ENCODE data around the gene LUM.
"Not testable (repeated sequence)": the region's sequence is repeated elsewhere in the genome, so short reads cannot be mapped to it uniquely, and the experiment has no call there.

LUM gene

GRCh38 chr12:91093341-91093740 lies 18.0 kb downstream of the LUM start:
- Histone ChIP-seq H3K36me3 (no peaks in the 10 kb centered on the region), H3K4me3 (ENCODE audit: low read depth, low read length) (no peak overlapping the region), H3K9me3 (no peaks in the 10 kb centered on the region), H3K4me1 (no peaks in the 10 kb centered on the region), H3K27me3 (no peaks in the 10 kb centered on the region)
- no peak for DNase-seq
- TF ChIP-seq, protein P1, sequence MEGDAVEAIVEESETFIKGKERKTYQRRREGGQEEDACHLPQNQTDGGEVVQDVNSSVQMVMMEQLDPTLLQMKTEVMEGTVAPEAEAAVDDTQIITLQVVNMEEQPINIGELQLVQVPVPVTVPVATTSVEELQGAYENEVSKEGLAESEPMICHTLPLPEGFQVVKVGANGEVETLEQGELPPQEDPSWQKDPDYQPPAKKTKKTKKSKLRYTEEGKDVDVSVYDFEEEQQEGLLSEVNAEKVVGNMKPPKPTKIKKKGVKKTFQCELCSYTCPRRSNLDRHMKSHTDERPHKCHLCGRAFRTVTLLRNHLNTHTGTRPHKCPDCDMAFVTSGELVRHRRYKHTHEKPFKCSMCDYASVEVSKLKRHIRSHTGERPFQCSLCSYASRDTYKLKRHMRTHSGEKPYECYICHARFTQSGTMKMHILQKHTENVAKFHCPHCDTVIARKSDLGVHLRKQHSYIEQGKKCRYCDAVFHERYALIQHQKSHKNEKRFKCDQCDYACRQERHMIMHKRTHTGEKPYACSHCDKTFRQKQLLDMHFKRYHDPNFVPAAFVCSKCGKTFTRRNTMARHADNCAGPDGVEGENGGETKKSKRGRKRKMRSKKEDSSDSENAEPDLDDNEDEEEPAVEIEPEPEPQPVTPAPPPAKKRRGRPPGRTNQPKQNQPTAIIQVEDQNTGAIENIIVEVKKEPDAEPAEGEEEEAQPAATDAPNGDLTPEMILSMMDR (IDR thresholded peaks at IDR 0.05; ENCODE audit: low read depth, low read length), result no peak

DNA sequence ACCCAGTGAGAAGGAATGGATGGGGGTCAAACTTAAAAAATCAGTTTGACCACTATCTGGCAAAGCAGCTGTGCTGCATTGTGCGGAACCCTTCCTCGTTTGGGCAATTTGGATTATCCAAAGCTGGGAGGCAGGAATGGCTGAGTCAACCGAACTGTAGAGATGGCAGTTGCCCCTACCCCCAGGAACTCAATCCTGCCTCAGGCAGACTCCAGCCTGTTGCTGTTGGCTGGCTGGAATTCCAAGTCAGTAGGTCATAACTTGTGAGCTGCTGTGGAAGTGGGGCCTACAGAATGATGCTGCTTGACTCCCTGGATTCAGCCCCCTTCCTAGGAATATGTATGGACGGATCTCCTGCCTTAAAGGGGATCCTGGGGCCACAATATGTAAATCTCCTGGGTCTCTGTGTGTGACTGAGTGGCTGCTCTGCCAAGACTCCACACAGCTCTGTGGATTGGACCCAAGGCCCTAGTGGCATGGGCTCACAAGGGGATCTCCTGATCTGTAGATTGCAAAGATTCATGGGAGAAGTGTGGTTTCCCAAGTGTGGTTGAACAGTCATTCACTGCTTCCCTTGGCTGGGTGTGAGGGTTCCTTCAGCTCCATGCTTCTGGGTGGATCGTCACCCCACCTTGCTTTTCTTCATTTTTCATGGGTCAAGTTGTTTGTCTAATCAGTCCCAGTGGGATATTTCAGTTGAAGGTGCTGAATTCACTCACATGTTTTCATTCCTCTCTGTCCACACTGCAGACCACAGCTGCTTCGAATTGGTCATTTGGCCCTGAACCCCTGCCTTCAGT lies 19.2 kb downstream of the LUM start:
- no peaks in the 10 kb centered on the region for H3K9me3 ChIP-seq

GRCh38 chr12:91089953-91090352 lies 21.3 kb downstream of the LUM start:
- DNase-seq; H3K4me1 ChIP-seq; H3K27me3 ChIP-seq; H3K4me3 ChIP-seq (ENCODE audit: low read depth, low read length); H3K36me3 ChIP-seq; H3K9me3 ChIP-seq: not testable (repeated sequence)

More for the DNA sequence above, 19.2 kb downstream of the LUM start:
- DNase-seq, result no peak
- Histone ChIP-seq H3K36me3 (no peaks in the 10 kb centered on the region), H3K4me1 (no peaks in the 10 kb centered on the region), H3K4me3 (ENCODE audit: low read depth, low read length) (no peak overlapping the region), H3K27me3 (no peaks in the 10 kb centered on the region)
- TF ChIP-seq, protein P1 (IDR thresholded peaks at IDR 0.05; ENCODE audit: low read depth, low read length), result no peak

- H3K36me3 ChIP-seq, result no peaks in the 10 kb centered on the region
- H3K4me1 ChIP-seq, result no peaks in the 10 kb centered on the region
- H3K27me3 ChIP-seq, result no peaks in the 10 kb centered on the region
- TF ChIP-seq, protein P1 (IDR thresholded peaks at IDR 0.05; ENCODE audit: low read depth, low read length), result no peak
- H3K4me3 ChIP-seq (ENCODE audit: low read depth, low read length), result no peak overlapping the region
- no peaks in the 10 kb centered on the region for H3K9me3 ChIP-seq
- no peak for DNase-seq
Observed at GRCh38 chr12:91080041-91080440, 31.3 kb downstream of the LUM start.

- TF ChIP-seq, protein P1 (IDR thresholded peaks at IDR 0.05; ENCODE audit: low read depth, low read length), result no peak
- no peaks in the 10 kb centered on the region for H3K4me1 ChIP-seq
- no peaks in the 10 kb centered on the region for H3K27me3 ChIP-seq
- no peaks in the 10 kb centered on the region for H3K9me3 ChIP-seq
- no peak overlapping the region for H3K4me3 ChIP-seq (ENCODE audit: low read depth, low read length)
- no peaks in the 10 kb centered on the region for H3K36me3 ChIP-seq
- DNase-seq, result no peak
Observed at GRCh38 chr12:91078501-91078900, 32.8 kb downstream of the LUM start.

GRCh38 chr12:91077228-91077954 lies 33.9 kb downstream of the LUM start:
- Histone ChIP-seq H3K4me3 (ENCODE audit: low read depth, low read length) (no peak overlapping the region), H3K36me3 (no peaks in the 10 kb centered on the region), H3K9me3 (no peaks in the 10 kb centered on the region), H3K4me1 (no peaks in the 10 kb centered on the region), H3K27me3 (no peaks in the 10 kb centered on the region)
- TF ChIP-seq, protein P1 (IDR thresholded peaks at IDR 0.05; ENCODE audit: low read depth, low read length), result no peak
- DNase-seq, result no peak
